WTC11 (cell line): Measurements from ENCODE around the gene USH1G. TPM values are rescaled to one million over a fixed set of nuclear protein-coding genes. Genes with fewer than 3 reads are reported as not detected.

Experiments used
- ATAC-seq: fragments of 200-7000 bp; cut with Tn5 transposase; 2 replicates; pipeline ENCODE4 v1.10.0; 2021; ENCODE audit warnings: mild to moderate bottlenecking, moderate library complexity
- CTCF ChIA-PET: fragments of 300-600 bp; sonication (Branson Sonifier 250); formaldehyde crosslinking; loops from one replicate; lab custom pipeline; 2021; ENCODE audit warnings: antibody characterized with exemption; lab: Charles Lee
- POLR2A ChIA-PET: fragments of 350-600 bp; sonication (Branson Sonifier 250); formaldehyde crosslinking; loops from one replicate; lab custom pipeline; 2021; ENCODE audit warnings: antibody characterized with exemption; lab: Charles Lee
- DNase-seq: peaks from one replicate; pipeline ENCODE4 v3.0.0; 2021; ENCODE audit warnings: low spot score
- H3K27ac Mint-ChIP-seq: 2 replicates; pipeline ENCODE4 v1.8.0; 2021; ENCODE audit warnings: mixed read lengths
- H3K27me3 Mint-ChIP-seq: 2 replicates; pipeline ENCODE4 v1.8.0; 2021; ENCODE audit warnings: low read depth, mild to moderate bottlenecking, moderate library complexity, mixed read lengths
- H3K36me3 Mint-ChIP-seq: 2 replicates; pipeline ENCODE4 v1.8.0; 2021; ENCODE audit warnings: mixed read lengths
- H3K4me1 Mint-ChIP-seq: 2 replicates; pipeline ENCODE4 v1.8.0; 2022; ENCODE audit warnings: mixed read lengths
- H3K4me3 Mint-ChIP-seq: 2 replicates; pipeline ENCODE4 v1.8.0; 2021; ENCODE audit warnings: mild to moderate bottlenecking, moderate library complexity, mixed read lengths
- H3K9me3 Mint-ChIP-seq: 2 replicates; pipeline ENCODE4 v1.8.0; 2021; ENCODE audit warnings: mixed read lengths
- ARID4B ChIP-seq: sonication (generic); formaldehyde crosslinking; IDR thresholded peaks from 2 replicates; pipeline ENCODE4 v1.8.0; 2023; ENCODE audit warnings: missing genetic modification reagents, mild to moderate bottlenecking, borderline replicate concordance
- EMX1 ChIP-seq: fragments of 250-450 bp; sonication (Bioruptor Pico); IDR thresholded peaks from 2 replicates; pipeline ENCODE4 v1.8.0; 2021; ENCODE audit warnings: mild to moderate bottlenecking
- ETV6 ChIP-seq: sonication (generic); formaldehyde crosslinking; IDR thresholded peaks from 2 replicates; pipeline ENCODE4 v1.8.1; 2022; ENCODE audit warnings: mild to moderate bottlenecking, missing genetic modification reagents
- GRHL2 ChIP-seq: fragments of 250-450 bp; sonication (Bioruptor Pico); IDR thresholded peaks from 2 replicates; pipeline ENCODE4 v1.8.0; 2022; ENCODE audit warnings: mild to moderate bottlenecking, moderate library complexity; ENCODE audit not compliant: insufficient replicate concordance, severe bottlenecking
- IRF2 ChIP-seq: sonication (generic); formaldehyde crosslinking; IDR thresholded peaks from 2 replicates; pipeline ENCODE4 v1.8.0; 2022; ENCODE audit warnings: low read depth, missing genetic modification reagents, borderline replicate concordance
- JUN ChIP-seq: sonication (generic); formaldehyde crosslinking; IDR thresholded peaks from 2 replicates; pipeline ENCODE4 v1.8.0; 2023; ENCODE audit warnings: mild to moderate bottlenecking, missing genetic modification reagents
- PRDM15 ChIP-seq: sonication (generic); formaldehyde crosslinking; IDR thresholded peaks from 2 replicates; pipeline ENCODE4 v1.8.0; 2022; ENCODE audit warnings: missing genetic modification reagents
- TEAD1 ChIP-seq: sonication (generic); formaldehyde crosslinking; IDR thresholded peaks from 2 replicates; pipeline ENCODE4 v1.8.0; 2022; ENCODE audit warnings: mild to moderate bottlenecking, missing genetic modification reagents
- ZNF219 ChIP-seq: sonication (generic); formaldehyde crosslinking; IDR thresholded peaks from 2 replicates; pipeline ENCODE4 v1.8.0; 2023; ENCODE audit warnings: missing genetic modification reagents, mild to moderate bottlenecking, borderline replicate concordance
- ZNF263 ChIP-seq: sonication (generic); formaldehyde crosslinking; IDR thresholded peaks from 2 replicates; pipeline ENCODE4 v1.8.1; 2022; ENCODE audit warnings: low read depth, mild to moderate bottlenecking, moderate library complexity, missing genetic modification reagents
- total RNA-seq: library from RNA; stranded (reverse); gene quantifications from 3 replicates; pipeline ENCODE4 v1.2.3, GENCODE V29; 2021
- TF ChIP-seq, protein P1 (sequence below): sonication (generic); formaldehyde crosslinking; IDR thresholded peaks from 2 replicates; pipeline ENCODE4 v1.8.1; 2022; ENCODE audit warnings: low read depth, missing genetic modification reagents, borderline replicate concordance
- TF ChIP-seq, protein P2 (sequence below): sonication (generic); formaldehyde crosslinking; IDR thresholded peaks from 2 replicates; pipeline ENCODE4 v1.8.1; 2022; ENCODE audit warnings: mild to moderate bottlenecking, moderate library complexity, missing genetic modification reagents
- TF ChIP-seq, protein P3 (sequence below): sonication (generic); formaldehyde crosslinking; IDR thresholded peaks from 2 replicates; pipeline ENCODE4 v1.8.1; 2023; ENCODE audit warnings: mild to moderate bottlenecking, missing genetic modification reagents

Gene USH1G
- total RNA-seq, 1 experiment from 2014 or later: 1.9 TPM

- no peak for TF ChIP-seq ARID4B (CRISPR knock-in tag)
- no peak for TF ChIP-seq GRHL2 (CRISPR knock-in tag)
- TF ChIP-seq TEAD1 (CRISPR knock-in tag): no peak
- TF ChIP-seq IRF2 (CRISPR knock-in tag): no peak
- TF ChIP-seq, protein P1, sequence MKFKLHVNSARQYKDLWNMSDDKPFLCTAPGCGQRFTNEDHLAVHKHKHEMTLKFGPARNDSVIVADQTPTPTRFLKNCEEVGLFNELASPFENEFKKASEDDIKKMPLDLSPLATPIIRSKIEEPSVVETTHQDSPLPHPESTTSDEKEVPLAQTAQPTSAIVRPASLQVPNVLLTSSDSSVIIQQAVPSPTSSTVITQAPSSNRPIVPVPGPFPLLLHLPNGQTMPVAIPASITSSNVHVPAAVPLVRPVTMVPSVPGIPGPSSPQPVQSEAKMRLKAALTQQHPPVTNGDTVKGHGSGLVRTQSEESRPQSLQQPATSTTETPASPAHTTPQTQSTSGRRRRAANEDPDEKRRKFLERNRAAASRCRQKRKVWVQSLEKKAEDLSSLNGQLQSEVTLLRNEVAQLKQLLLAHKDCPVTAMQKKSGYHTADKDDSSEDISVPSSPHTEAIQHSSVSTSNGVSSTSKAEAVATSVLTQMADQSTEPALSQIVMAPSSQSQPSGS: no peak
- TF ChIP-seq ZNF263 (CRISPR knock-in tag): no peak
- no peak for TF ChIP-seq ETV6 (CRISPR knock-in tag)
These were observed 42.0 kb downstream of the USH1G start (continued) for GRCh38 chr17:74881073-74881472.

- DNase-seq: no peak
- H3K27me3 Mint-ChIP-seq: peaks cover 5% of the 10 kb centered on the region; the same call in 1 of the 2 replicates
- no peaks in the 10 kb centered on the region for H3K9me3 Mint-ChIP-seq
- ATAC-seq: no peak
- POLR2A ChIA-PET: no interaction called here
- CTCF ChIA-PET: interaction anchor here (1.1 to 1.6 kb wide), 3 partner anchors 17 to 45 kb away, joined by 3 to 8 read pairs (median 6); partner anchors contain the start of gene OTOP2
- H3K36me3 Mint-ChIP-seq: no peaks in the 10 kb centered on the region
- TF ChIP-seq IRF2 (CRISPR knock-in tag) (no peak), ETV6 (CRISPR knock-in tag) (no peak), PRDM15 (CRISPR knock-in tag) (no peak), JUN (no peak), ZNF219 (no peak), EMX1 (no peak)
- TF ChIP-seq, protein P2, sequence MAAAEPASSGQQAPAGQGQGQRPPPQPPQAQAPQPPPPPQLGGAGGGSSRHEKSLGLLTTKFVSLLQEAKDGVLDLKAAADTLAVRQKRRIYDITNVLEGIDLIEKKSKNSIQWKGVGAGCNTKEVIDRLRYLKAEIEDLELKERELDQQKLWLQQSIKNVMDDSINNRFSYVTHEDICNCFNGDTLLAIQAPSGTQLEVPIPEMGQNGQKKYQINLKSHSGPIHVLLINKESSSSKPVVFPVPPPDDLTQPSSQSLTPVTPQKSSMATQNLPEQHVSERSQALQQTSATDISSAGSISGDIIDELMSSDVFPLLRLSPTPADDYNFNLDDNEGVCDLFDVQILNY (CRISPR knock-in tag): no peak
- TF ChIP-seq, protein P3, sequence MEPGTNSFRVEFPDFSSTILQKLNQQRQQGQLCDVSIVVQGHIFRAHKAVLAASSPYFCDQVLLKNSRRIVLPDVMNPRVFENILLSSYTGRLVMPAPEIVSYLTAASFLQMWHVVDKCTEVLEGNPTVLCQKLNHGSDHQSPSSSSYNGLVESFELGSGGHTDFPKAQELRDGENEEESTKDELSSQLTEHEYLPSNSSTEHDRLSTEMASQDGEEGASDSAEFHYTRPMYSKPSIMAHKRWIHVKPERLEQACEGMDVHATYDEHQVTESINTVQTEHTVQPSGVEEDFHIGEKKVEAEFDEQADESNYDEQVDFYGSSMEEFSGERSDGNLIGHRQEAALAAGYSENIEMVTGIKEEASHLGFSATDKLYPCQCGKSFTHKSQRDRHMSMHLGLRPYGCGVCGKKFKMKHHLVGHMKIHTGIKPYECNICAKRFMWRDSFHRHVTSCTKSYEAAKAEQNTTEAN: no peak
- no peak overlapping the region for H3K27ac Mint-ChIP-seq
- no peak overlapping the region for H3K4me3 Mint-ChIP-seq
- peaks cover 8% of the 10 kb centered on the region for H3K4me1 Mint-ChIP-seq
These were observed 43.7 kb downstream of the USH1G start for GRCh38 chr17:74879308-74879707.
